Measurements from ENCODE around the gene CDH13.

GRCh38 chr16:83568345-83568744 lies 941.6 kb downstream of the CDH13 start:
- no peak for TF ChIP-seq CTCF (conservative IDR thresholded peaks at IDR 0.05 in 1 of 2, IDR thresholded peaks at IDR 0.05 in 1 of 2; ENCODE audit: low read depth in 1 of 2, low read length in 2 of 2)
- no peak for TF ChIP-seq EZH2 (IDR thresholded peaks at IDR 0.05; ENCODE audit: low read length, missing control alignments)

Data from fibroblast of lung (primary cell).